CD4-positive, CD25-positive, alpha-beta regulatory T cell (primary cell): ENCODE results near the gene CPXM2. TPM values are rescaled to one million over a fixed set of nuclear protein-coding genes. Genes with fewer than 3 reads are reported as not detected.

Experiments used
- polyA plus RNA-seq, 4 donors: library from polyadenylated mRNA; unstranded; fragments of 300-500 nt; fragmentation: Illumina TruSeq; gene quantifications; one replicate each; pipeline ENCODE4 v1.2.3, GENCODE V29; 2021
- total RNA-seq: library from RNA; stranded (reverse); gene quantifications from one replicate; pipeline ENCODE4 v1.2.3, GENCODE V29; 2022

Gene CPXM2
- total and polyA plus RNA-seq, 5 donors from 2014 or later, result not detected

Other genes with a start within 250 kb of the CPXM2 start
- gene GPR26, start 225.5 kb downstream of the CPXM2 start, total RNA-seq, result not detected
- gene GPR26, start 225.5 kb downstream of the CPXM2 start, polyA plus RNA-seq, result not detected
- 0.22 TPM for gene CHST15, start 201.8 kb upstream of the CPXM2 start, total RNA-seq
- gene CHST15, start 201.8 kb upstream of the CPXM2 start, polyA plus RNA-seq, result under 1 TPM in 3 of 4 donors, not detected in 1; 0.13 to 0.47 (median 0.32) TPM